Loucy (cell line): ENCODE results near the gene ZBTB21.

Experiments
- EZH2phosphoT487 ChIP-seq: fragments of 200-600 bp; IDR thresholded peaks from 2 replicates; pipeline ENCODE4 v1.6.1; 2018; ENCODE audit warnings: antibody characterized with exemption, mild to moderate bottlenecking, moderate library complexity, borderline replicate concordance
- TF ChIP-seq, protein P1 (sequence below): fragments of 200-600 bp; sonication (generic); conservative IDR thresholded peaks from 2 replicates; pipeline ENCODE4 v1.5.1; 2014; ENCODE audit warnings: mild to moderate bottlenecking, antibody characterized with exemption, low read length

DNA sequence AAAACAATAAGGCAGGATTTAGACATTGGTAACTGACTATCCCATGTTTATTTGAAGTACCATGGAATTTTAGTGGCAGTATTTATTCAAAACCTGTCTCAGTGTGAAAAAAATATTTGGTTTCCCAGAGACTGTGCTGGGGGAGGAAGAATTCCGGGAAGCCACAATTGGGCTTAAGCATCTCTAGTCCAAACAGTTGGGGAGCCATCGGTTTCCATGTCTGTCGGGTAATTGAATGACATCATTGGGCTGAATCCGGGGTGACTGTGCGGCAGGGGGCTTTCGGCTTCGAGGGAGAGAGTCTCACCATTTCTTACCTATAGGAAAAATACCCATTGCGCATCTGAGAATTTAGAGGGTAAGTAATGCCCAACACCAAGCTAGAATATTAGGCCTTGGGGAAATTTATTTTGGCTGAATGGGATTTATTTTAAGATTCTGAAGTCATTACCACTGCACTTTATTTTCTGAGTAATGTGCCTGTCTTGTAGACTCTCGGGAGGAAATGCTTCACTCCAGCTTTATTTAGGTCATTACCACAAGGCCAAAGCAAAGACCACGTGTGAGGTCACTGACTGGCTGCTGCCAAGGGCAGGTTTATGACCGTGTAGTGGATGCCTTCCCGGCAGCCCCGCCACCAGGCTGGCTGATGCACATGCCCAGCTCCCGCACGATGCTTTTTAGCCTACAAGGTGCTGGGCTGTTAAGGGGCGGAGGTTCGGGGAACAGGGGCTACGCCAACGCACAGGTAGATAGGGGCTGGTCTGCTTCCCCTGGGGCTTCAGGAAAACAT is 37.9 kb upstream of the ZBTB21 start:
- TF ChIP-seq, protein P1, sequence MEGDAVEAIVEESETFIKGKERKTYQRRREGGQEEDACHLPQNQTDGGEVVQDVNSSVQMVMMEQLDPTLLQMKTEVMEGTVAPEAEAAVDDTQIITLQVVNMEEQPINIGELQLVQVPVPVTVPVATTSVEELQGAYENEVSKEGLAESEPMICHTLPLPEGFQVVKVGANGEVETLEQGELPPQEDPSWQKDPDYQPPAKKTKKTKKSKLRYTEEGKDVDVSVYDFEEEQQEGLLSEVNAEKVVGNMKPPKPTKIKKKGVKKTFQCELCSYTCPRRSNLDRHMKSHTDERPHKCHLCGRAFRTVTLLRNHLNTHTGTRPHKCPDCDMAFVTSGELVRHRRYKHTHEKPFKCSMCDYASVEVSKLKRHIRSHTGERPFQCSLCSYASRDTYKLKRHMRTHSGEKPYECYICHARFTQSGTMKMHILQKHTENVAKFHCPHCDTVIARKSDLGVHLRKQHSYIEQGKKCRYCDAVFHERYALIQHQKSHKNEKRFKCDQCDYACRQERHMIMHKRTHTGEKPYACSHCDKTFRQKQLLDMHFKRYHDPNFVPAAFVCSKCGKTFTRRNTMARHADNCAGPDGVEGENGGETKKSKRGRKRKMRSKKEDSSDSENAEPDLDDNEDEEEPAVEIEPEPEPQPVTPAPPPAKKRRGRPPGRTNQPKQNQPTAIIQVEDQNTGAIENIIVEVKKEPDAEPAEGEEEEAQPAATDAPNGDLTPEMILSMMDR, result no peak
- TF ChIP-seq EZH2phosphoT487, result no peak
